Astrocyte of the cerebellum (primary cell): ENCODE measurements around the gene SMYD3.

Experiments used
- DNase-seq: peaks from one replicate; pipeline ENCODE4 v3.0.0-alpha.2; 2011; ENCODE audit warnings: low read depth
- H3K4me3 ChIP-seq: 2 replicates; pipeline ENCODE4 v1.5.1; 2011; ENCODE audit warnings: mild to moderate bottlenecking, low read depth, low read length, moderate library complexity
- in situ Hi-C: cut with HindIII; loops from 2 replicates; pipeline ENCODE4 v1.10.0; 2017; ENCODE audit warnings: low sequenced_read_pairs
- TF ChIP-seq, protein P1 (sequence below): IDR thresholded peaks from 2 replicates; pipeline ENCODE4 v1.5.1; 2012; ENCODE audit warnings: low read length, low read depth, moderate library complexity, mild to moderate bottlenecking; ENCODE audit errors: missing control alignments

Gene SMYD3

DNA sequence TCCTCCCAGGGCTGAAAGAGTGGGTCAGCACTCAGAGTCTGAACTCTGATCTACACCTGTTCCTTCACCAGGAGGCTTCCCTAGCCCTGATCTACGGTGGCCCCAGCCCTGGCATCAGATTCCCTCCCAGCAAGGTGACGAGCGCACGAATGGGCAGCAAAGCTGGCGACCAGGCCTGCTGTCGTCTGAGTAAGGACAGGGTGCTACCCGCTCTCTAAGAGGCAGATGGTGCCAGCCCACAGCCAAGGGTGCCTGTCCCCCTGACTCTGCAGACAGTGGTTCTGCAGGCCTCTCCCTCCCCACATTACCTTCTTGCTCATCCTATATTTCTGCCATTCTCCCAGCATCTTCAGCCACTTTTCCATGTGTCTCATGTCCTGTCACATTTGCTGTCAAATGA lies 10.3 kb upstream of the SMYD3 start:
- DNase-seq: no peak
- in situ Hi-C loops: no loop called here
- TF ChIP-seq, protein P1, sequence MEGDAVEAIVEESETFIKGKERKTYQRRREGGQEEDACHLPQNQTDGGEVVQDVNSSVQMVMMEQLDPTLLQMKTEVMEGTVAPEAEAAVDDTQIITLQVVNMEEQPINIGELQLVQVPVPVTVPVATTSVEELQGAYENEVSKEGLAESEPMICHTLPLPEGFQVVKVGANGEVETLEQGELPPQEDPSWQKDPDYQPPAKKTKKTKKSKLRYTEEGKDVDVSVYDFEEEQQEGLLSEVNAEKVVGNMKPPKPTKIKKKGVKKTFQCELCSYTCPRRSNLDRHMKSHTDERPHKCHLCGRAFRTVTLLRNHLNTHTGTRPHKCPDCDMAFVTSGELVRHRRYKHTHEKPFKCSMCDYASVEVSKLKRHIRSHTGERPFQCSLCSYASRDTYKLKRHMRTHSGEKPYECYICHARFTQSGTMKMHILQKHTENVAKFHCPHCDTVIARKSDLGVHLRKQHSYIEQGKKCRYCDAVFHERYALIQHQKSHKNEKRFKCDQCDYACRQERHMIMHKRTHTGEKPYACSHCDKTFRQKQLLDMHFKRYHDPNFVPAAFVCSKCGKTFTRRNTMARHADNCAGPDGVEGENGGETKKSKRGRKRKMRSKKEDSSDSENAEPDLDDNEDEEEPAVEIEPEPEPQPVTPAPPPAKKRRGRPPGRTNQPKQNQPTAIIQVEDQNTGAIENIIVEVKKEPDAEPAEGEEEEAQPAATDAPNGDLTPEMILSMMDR: no peak
- no peak overlapping the region for H3K4me3 ChIP-seq

DNA sequence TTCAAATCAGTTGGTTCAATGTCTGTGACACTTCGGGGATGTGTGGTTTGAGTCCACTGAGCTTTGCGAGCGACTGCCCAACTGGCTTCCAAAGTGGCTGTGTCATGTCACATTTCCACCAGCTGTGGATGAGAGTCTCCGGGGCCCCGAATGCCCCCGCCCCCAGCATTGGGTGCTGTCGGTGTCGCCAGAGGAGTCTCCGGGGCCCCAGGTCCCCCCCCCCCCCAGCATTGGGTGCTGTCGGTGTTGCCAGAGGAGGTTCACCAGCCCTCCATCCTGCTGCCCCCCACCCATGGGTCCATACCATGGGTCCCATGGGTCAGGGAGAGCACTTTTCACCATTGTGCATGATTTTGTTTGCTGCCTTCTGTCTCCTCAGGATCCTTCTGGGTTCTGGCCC lies 9.0 kb upstream of the SMYD3 start:
- TF ChIP-seq, protein P1: no peak
- no peak overlapping the region for H3K4me3 ChIP-seq
- DNase-seq: no peak
- in situ Hi-C loops: no loop called here

DNA sequence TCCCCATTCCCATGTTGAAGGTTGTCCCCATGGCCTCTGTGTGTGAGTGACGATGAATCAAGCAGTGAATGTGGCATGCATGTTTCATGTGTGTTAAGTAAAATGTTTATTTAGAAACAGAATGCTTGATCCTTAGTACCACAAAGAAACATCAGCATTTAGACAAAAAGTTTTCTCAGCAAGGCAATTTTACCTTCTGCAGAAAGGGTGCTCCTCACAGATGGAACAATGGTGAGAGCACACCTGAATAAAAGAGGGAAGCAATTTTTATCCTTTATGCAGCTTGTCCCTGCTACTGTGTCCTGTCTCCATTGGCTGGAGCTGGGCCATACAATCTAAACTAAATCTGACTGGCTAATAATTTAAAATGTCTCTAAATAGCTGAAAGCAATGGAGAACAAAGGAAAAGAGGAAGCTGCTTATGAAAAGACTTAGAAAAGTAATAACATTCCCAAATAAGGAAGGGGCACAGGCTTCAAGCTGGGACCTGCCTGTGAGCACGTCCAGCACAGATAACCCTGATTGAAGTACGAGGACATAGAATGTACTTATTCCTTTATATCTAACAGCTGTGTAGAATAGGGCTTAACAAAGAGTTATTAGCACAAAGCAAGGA lies 8.4 kb upstream of the SMYD3 start:
- in situ Hi-C loops: no loop called here
- TF ChIP-seq, protein P1: no peak
- DNase-seq: no peak
- no peak overlapping the region for H3K4me3 ChIP-seq

DNA sequence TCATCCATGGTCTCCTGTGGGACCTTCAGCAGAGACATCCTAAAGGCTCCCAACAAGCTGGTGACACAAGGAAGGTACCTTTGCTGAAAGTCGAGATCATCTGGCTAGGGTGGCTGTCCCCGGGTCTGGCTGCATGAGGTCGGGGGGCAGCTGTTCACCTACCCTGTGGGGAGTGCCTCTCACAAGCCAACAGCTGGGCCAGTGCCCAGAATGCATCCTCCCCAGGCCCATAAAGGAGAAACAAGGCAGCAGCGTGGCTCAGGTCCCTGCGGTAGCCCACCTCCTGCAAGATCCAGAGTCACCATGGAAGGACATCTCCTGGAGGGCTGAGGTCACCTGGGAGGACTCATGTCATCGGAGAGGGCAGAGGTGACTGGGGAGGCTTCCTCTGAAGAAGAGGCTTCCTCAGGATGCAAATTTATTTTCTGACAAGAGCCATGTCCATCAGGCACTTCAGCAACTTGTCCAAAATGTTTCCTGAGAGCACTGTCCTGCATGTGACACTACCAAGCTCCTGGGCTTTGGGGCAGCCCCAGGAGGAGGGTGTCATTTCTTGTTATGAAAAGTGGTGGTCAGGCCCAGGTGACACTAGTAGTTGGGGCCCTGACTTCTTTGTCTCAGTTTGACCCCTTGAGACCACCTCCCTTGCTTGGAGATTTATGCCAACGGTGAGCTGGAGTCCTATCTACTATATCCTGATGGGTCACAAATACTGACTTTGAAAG lies 6.7 kb upstream of the SMYD3 start:
- no peak for DNase-seq
- TF ChIP-seq, protein P1: no peak
- H3K4me3 ChIP-seq: no peak overlapping the region
- in situ Hi-C loops: no loop called here

DNA sequence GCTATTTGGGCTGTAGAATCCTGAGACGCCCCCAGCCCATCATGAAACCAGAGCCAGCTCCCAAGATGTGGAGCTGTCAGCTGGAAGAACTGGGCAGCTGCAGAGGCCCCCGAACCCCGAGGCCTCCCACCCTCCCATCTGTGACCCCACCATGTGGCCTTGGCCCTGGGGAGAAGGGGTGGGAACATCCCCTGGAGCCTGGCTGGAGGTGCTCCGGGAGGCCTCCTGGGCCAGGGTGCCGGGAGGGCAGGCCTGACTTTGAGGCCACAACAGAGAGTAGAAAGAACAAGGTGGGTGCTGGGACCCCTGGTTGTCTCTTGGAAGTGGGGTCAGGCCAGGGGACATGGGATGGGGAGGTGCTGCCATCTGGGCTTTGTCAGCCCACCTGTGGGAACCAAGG lies 6.0 kb upstream of the SMYD3 start:
- TF ChIP-seq, protein P1: no peak
- DNase-seq: no peak
- H3K4me3 ChIP-seq: no peak overlapping the region
- in situ Hi-C loops: no loop called here

DNA sequence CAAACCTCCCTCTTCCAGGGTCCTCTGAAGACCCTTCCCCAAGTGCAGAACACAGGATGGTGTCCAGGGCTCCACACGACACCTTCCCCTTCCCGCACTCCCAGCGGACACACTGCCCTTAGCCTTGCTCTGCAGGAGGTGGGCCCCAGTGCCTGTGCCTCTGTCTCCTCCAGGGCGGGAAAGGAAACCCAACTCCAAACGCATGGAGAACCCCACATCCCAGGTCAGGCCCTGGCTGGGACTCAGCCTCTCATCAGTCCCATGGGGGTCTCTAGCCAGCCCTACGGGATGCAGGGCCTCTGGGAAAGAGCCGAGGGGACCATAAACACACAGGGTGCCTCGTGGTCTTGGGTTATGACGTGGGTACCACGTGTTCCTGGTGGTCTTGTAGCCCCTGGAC lies 5.6 kb upstream of the SMYD3 start:
- no peak overlapping the region for H3K4me3 ChIP-seq
- DNase-seq: no peak
- in situ Hi-C loops: no loop called here
- TF ChIP-seq, protein P1: no peak
